Neural cell (in vitro differentiated cells): ENCODE measurements around the gene C1orf52. TPM values are rescaled to one million over a fixed set of nuclear protein-coding genes. Genes with fewer than 3 reads are reported as not detected.

Source experiments
- H2AFZ ChIP-seq: fragments of 200-600, 300-800 bp; sonication (generic), shearing (Covaris generic); 2 replicates; pipeline ENCODE4 v1.6.0; 2014; ENCODE audit warnings: low read depth, mild to moderate bottlenecking, antibody characterized with exemption, low read length, moderate library complexity
- H3F3A ChIP-seq: fragments of 200-600 bp; shearing (Covaris generic); 2 replicates; pipeline ENCODE4 v1.6.1; 2016; ENCODE audit warnings: mild to moderate bottlenecking, moderate library complexity, mixed read lengths, antibody characterized with exemption, low read length; ENCODE audit not compliant: insufficient read depth, poor library complexity, severe bottlenecking
- H3K27ac ChIP-seq: fragments of 200-600, 300-800 bp; sonication (generic), shearing (Covaris generic); 2 replicates; pipeline ENCODE4 v1.5.1; 2014; ENCODE audit warnings: mild to moderate bottlenecking, low read length, moderate library complexity
- H3K27me3 ChIP-seq: fragments of 300-800, 200-600 bp; sonication (generic), shearing (Covaris generic); 2 replicates; pipeline ENCODE4 v1.6.0; 2014; ENCODE audit warnings: mild to moderate bottlenecking, low read depth, low read length, moderate library complexity; ENCODE audit not compliant: insufficient read depth
- H3K36me3 ChIP-seq: fragments of 300-800, 200-600 bp; sonication (generic), shearing (Covaris generic); 2 replicates; pipeline ENCODE4 v1.5.1; 2014; ENCODE audit warnings: mild to moderate bottlenecking, antibody characterized with exemption, low read length, moderate library complexity; ENCODE audit not compliant: insufficient read depth
- H3K4me2 ChIP-seq: fragments of 300-800, 200-600 bp; sonication (generic), shearing (Covaris generic); 2 replicates; pipeline ENCODE4 v1.6.0; 2014; ENCODE audit warnings: mild to moderate bottlenecking, low read length
- H3K4me3 ChIP-seq: fragments of 300-800, 200-600 bp; sonication (generic), shearing (Covaris generic); 2 replicates; pipeline ENCODE4 v1.5.1; 2014; ENCODE audit warnings: mild to moderate bottlenecking, low read length, moderate library complexity
- H3K79me2 ChIP-seq: fragments of 200-600 bp; shearing (Covaris generic); replicated peaks from 2 replicates; pipeline ENCODE4 v1.6.0; 2014; ENCODE audit warnings: mild to moderate bottlenecking, low read length, moderate library complexity; ENCODE audit not compliant: insufficient read depth
- H3K9ac ChIP-seq: fragments of 300-800, 200-600 bp; sonication (generic), shearing (Covaris generic); 2 replicates; pipeline ENCODE4 v1.6.1; 2016; ENCODE audit warnings: mild to moderate bottlenecking, low read length, mixed read lengths
- H3K9me2 ChIP-seq: fragments of 200-600 bp; shearing (Covaris generic); 2 replicates; pipeline ENCODE4 v1.6.1; 2016; ENCODE audit warnings: mild to moderate bottlenecking, low read length, mixed read lengths; ENCODE audit not compliant: insufficient read depth
- H3K9me3 ChIP-seq: fragments of 200-600, 300-800 bp; sonication (generic), shearing (Covaris generic); 2 replicates; pipeline ENCODE4 v1.6.1; 2016; ENCODE audit warnings: mild to moderate bottlenecking, mixed run types, low read length, moderate library complexity, mixed read lengths
- H4K20me1 ChIP-seq: fragments of 200-600 bp; shearing (Covaris generic); 2 replicates; pipeline ENCODE4 v1.6.1; 2016; ENCODE audit warnings: mild to moderate bottlenecking, mixed run types; ENCODE audit not compliant: insufficient read depth
- CTCF ChIP-seq: fragments of 450-650 bp; IDR thresholded peaks from 2 replicates; pipeline ENCODE4 v1.5.1; 2014; ENCODE audit warnings: antibody characterized with exemption, mild to moderate bottlenecking, moderate library complexity; ENCODE audit not compliant: poor library complexity, severe bottlenecking
- EP300 ChIP-seq: fragments of 450-650 bp; conservative IDR thresholded peaks from 2 replicates; pipeline ENCODE4 v1.6.1; 2014; ENCODE audit warnings: antibody characterized with exemption, mild to moderate bottlenecking, moderate library complexity; ENCODE audit not compliant: poor library complexity, severe bottlenecking
- EZH2 ChIP-seq: fragments of 200-600, 300-800 bp; shearing (Covaris generic), sonication (generic); IDR thresholded peaks from 2 replicates; pipeline ENCODE4 v1.6.1; 2014; ENCODE audit warnings: antibody characterized with exemption, low read length, borderline replicate concordance, mild to moderate bottlenecking; ENCODE audit not compliant: insufficient read depth, poor library complexity, severe bottlenecking
- MXI1 ChIP-seq: fragments of 450-650 bp; conservative IDR thresholded peaks from 2 replicates; pipeline ENCODE4 v1.6.1; 2014; ENCODE audit warnings: antibody characterized with exemption, mild to moderate bottlenecking; ENCODE audit not compliant: poor library complexity, severe bottlenecking
- POLR2AphosphoS5 ChIP-seq: IDR thresholded peaks from 2 replicates; pipeline ENCODE4 v1.6.1; 2012
- RAD21 ChIP-seq: fragments of 450-650 bp; conservative IDR thresholded peaks from 2 replicates; pipeline ENCODE4 v1.6.1; 2014; ENCODE audit warnings: antibody characterized with exemption, mild to moderate bottlenecking, moderate library complexity
- REST ChIP-seq: IDR thresholded peaks from 2 replicates; pipeline ENCODE4 v1.6.1; 2012; ENCODE audit warnings: borderline replicate concordance
- SMC3 ChIP-seq: fragments of 450-650 bp; conservative IDR thresholded peaks from 2 replicates; pipeline ENCODE4 v1.6.1; 2014; ENCODE audit warnings: antibody characterized with exemption, mild to moderate bottlenecking, moderate library complexity; ENCODE audit not compliant: poor library complexity
- TAF1 ChIP-seq: IDR thresholded peaks from 2 replicates; pipeline ENCODE4 v1.6.1; 2012; ENCODE audit warnings: low read depth
- polyA plus RNA-seq: library from polyadenylated mRNA; depleted of rRNA; stranded (reverse); fragments of >200 nt; gene quantifications from 2 replicates; pipeline ENCODE4 v1.2.3, GENCODE V29; 2014

Gene C1orf52
- polyA plus RNA-seq, 1 donor from 2014 or later, result 94.6 TPM

GRCh38 chr1:85273397-85273796 is 13.9 kb upstream of the C1orf52 start:
- H3K27ac ChIP-seq, result no peak overlapping the region
- H3F3A ChIP-seq, result no peaks in the 10 kb centered on the region
- no peak overlapping the region for H3K9ac ChIP-seq
- H3K9me2 ChIP-seq, result no peaks in the 10 kb centered on the region
- no peak overlapping the region for H2AFZ ChIP-seq
- H3K79me2 ChIP-seq, result peaks cover 38% of the 10 kb centered on the region
- H3K4me2 ChIP-seq, result no peak overlapping the region
- TF ChIP-seq POLR2AphosphoS5, result no peak
- no peak for TF ChIP-seq MXI1
- TF ChIP-seq EZH2, result no peak
- TF ChIP-seq SMC3, result no peak
- no peak for TF ChIP-seq TAF1
- TF ChIP-seq REST, result no peak
- no peak for TF ChIP-seq RAD21
- no peak for TF ChIP-seq CTCF
- no peak for TF ChIP-seq EP300
- no peaks in the 10 kb centered on the region for H3K36me3 ChIP-seq
- H3K4me3 ChIP-seq, result peak overlapping the region; percentile 99
- no peaks in the 10 kb centered on the region for H4K20me1 ChIP-seq
- H3K27me3 ChIP-seq, result no peaks in the 10 kb centered on the region
- no peaks in the 10 kb centered on the region for H3K9me3 ChIP-seq

GRCh38 chr1:85268801-85269585 is 9.5 kb upstream of the C1orf52 start:
- Histone ChIP-seq H3K4me3 (no peak overlapping the region), H3K9ac (no peak overlapping the region), H3K36me3 (no peaks in the 10 kb centered on the region), H2AFZ (no peak overlapping the region), H3K4me2 (no peak overlapping the region), H3F3A (no peaks in the 10 kb centered on the region), H3K79me2 (peaks cover 20% of the 10 kb centered on the region), H3K9me3 (no peaks in the 10 kb centered on the region), H3K27me3 (no peaks in the 10 kb centered on the region), H4K20me1 (no peaks in the 10 kb centered on the region), H3K9me2 (no peaks in the 10 kb centered on the region), H3K27ac (no peak overlapping the region)
- no peak for TF ChIP-seq SMC3
- no peak for TF ChIP-seq TAF1
- no peak for TF ChIP-seq MXI1
- TF ChIP-seq POLR2AphosphoS5, result no peak
- TF ChIP-seq REST, result no peak
- TF ChIP-seq RAD21, result no peak
